ENCODE results near the gene C1orf167.

Gene C1orf167, protein sequence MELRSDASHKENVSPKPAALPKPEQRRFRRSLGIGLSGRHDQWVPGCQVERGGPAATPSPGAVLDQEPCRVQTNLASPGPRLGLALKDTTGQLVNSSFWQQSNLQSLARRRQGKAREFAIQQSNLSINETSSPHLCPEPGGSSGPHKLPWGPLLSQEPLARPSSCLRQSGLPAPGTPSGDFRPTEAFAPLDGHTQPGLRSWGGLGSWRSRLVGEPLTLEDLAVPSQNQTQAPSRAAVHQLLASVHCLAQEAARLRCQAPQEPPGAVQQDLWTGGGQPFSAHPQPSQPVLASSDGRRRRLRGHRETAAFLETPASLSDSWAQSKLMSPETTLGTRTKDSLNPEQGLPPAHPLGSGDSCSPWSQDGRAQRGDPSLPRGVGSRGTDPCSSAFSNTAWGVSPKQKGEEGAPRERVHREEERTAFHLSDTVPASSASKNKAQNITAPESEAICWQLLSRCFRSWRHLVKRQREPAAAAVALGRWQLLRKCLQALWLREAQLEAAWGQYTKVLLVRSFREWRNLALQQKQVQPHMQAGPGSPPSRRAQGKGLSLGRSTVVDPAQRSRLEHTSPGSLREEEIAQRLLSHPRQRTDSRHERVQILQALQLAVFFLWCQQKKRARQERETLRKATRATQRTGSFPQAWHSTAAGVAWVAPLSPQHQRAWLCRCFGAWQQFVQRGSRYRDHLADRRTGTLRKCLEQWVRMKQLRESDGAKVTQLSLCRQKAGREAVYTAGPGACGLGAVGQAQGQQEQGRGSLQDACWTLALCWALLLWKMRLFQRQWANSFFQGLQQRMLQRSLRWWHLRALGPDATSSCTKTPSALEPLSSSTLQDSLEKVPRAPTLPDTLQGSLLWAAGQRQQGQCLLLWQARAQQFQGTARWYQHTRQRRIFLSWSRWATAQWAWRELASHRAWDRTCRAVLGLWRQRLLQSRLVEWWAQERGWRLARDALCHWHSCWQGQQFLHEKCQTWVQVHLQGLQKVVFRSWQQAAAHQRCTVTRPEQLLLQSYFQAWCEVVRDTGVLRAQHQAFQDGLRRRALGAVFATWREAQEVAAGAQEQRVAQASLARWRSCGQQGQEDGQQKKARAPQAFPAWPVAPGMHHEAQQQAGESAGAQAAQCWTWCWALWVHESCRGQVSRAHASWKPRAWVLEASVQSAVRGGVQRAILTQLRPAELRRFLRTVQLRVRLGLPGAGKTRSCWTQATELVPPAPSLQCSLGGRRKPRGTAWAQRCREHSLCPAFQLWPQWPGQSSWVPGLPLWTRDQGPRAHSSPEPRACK (N-terminal part only)

DNA sequence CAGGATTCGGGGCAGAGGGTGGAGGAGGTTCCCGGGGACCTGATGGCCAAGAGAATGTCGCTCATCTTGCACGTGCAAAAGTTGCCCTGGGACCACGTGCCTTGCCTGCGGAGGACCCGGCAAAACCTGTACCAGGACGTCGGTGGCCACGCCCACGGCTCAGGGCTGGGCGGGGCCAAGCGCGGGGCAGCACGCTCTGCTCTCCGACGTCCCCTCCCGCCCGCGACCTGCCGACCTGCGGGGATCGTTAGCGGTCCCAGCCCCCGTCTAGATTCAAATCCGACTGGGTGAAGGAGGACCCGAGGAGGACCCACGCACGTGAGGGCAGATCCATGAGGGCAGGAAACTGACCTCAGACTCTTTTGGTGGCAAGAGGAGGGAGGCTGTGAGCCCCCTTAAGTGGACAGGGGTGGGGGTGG, at the start of gene C1orf167:
Gene C1orf167, plus strand, starts transcription at position 206 of the 419 bp plus-strand sequence. CDS start 2,208 bp downstream, outside the sequence.
- TF ChIP-seq, protein P1, sequence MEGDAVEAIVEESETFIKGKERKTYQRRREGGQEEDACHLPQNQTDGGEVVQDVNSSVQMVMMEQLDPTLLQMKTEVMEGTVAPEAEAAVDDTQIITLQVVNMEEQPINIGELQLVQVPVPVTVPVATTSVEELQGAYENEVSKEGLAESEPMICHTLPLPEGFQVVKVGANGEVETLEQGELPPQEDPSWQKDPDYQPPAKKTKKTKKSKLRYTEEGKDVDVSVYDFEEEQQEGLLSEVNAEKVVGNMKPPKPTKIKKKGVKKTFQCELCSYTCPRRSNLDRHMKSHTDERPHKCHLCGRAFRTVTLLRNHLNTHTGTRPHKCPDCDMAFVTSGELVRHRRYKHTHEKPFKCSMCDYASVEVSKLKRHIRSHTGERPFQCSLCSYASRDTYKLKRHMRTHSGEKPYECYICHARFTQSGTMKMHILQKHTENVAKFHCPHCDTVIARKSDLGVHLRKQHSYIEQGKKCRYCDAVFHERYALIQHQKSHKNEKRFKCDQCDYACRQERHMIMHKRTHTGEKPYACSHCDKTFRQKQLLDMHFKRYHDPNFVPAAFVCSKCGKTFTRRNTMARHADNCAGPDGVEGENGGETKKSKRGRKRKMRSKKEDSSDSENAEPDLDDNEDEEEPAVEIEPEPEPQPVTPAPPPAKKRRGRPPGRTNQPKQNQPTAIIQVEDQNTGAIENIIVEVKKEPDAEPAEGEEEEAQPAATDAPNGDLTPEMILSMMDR (conservative IDR thresholded peaks at IDR 0.05; ENCODE audit: low read depth, low read length) = no peak
- no peak within 1 kb of the TSS for H3K4me3 ChIP-seq (ENCODE audit: low read depth, low read length)
- DNase-seq (ENCODE audit: low read depth) = no peak

DNA sequence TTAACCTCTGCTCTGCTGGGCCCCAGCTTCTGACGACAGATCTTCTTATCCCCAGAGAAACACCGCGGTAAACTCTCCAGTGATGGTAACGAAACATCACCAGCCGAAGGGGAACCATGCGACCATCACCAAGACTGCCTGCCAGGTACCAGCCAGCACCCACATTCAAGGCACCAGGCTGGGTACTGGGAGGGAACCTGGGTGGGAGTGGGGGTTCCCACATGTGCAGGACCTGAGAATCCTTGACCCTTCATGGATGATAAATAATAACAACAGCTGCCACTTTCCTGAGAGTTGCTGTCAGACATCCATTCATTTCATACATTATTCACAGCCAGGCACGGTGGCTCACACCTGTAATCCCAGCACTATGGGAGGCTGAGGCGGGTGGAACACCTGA, 49.7 kb upstream of the C1orf167 start:
- DNase-seq (ENCODE audit: low read depth) = no peak
- TF ChIP-seq, protein P1 (conservative IDR thresholded peaks at IDR 0.05; ENCODE audit: low read depth, low read length) = no peak
- H3K4me3 ChIP-seq (ENCODE audit: low read depth, low read length) = no peak overlapping the region

DNA sequence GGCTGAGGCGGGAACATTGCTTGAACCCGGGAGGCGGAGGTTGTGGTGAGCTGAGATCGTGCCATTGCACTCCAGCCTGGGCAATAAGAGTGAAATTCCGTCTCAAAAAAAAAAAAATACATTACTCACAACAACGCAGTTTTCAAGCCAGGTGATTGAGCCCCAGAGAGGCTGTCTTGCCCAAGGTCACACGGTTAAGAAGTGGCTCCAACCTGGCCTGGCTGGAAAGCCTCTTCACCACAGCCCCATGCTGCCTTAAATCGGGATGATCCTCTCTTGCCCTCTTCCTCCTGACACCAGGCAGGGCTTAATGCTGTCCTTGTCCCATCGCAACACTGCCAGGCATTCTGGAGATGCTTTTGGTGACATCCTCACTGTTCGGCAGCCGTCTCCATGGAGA, 48.9 kb upstream of the C1orf167 start:
- TF ChIP-seq, protein P1 (conservative IDR thresholded peaks at IDR 0.05; ENCODE audit: low read depth, low read length) = no peak
- H3K4me3 ChIP-seq (ENCODE audit: low read depth, low read length) = no peak overlapping the region
- DNase-seq (ENCODE audit: low read depth) = no peak

GRCh38 chr1:11714831-11715575, 47.0 kb upstream of the C1orf167 start:
- DNase-seq (ENCODE audit: low read depth) = no peak
- TF ChIP-seq, protein P1 (conservative IDR thresholded peaks at IDR 0.05; ENCODE audit: low read depth, low read length) = no peak
- H3K4me3 ChIP-seq (ENCODE audit: low read depth, low read length) = no peak overlapping the region

DNA sequence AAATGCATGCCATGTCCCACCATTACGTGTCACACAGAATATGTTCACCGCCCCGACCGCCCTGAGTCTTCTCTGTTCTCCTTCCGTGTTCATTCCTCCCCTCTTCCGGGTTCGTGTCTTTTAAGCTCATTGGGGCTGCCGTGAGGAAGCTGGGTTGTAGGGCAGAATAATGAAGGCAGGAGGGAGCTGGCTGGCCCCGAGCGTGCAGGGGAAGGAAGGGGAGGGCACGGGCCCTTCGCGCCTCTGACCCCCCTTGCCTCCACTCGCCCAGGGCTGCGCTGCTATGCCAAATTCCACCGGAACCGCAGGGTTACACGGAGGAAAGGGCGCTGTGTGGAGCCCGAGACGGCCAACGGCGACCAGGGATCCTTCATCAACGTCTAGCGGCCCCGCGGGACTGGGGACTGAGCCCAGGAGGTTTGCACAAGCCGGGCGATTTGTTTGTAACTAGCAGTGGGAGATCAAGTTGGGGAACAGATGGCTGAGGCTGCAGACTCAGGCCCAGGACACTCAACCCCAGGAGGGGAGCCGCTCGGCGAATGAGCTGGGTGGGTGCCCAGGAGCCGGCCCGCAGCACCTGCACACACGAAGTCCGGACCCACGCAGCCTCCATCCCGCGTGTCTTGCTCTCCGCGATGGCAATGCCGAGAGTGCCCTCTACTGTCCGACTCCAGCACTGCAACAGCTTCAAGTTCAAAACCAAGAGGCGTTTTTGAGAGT, 42.5 kb upstream of the C1orf167 start:
- DNase-seq (ENCODE audit: low read depth) = peak; percentile 78
- TF ChIP-seq, protein P1 (conservative IDR thresholded peaks at IDR 0.05; ENCODE audit: low read depth, low read length) = peak; percentile 96
- H3K4me3 ChIP-seq (ENCODE audit: low read depth, low read length) = peak overlapping the region; percentile 33
